Measurements from ENCODE around the gene AGTR1. TPM values are rescaled to one million over a fixed set of nuclear protein-coding genes. Genes with fewer than 3 reads are reported as not detected.
"Not testable (repeated sequence)": the region's sequence is repeated elsewhere in the genome, so short reads cannot be mapped to it uniquely, and the experiment has no call there.

AGTR1 gene
- total and polyA plus RNA-seq, 2 of the 13 experiments (the other 11 are each of a cell fraction or from before 2014, with no cell fraction given): 0.64 to 1.5 TPM

DNA sequence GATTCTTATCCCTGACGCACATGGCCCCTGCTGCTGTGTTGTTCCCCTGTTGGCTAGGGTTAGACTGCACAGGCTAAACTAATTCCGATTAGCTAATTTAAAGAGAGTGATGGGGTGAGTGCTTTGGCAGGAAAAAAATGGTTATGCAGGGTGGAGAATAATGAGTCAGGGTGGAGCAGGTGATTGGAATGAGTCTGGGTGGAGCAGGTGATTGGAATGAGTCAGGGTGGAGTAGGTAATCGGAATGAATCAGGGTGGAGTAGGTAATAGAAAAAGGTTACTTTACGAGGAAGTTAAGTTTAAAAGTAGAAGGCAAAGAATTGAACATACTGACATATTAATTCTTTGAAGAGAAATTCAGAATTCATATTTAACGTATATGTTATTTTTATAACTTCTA lies 55.7 kb downstream of the AGTR1 start:
- H3K4me3 ChIP-seq (replicated peaks in 1 of 3; ENCODE audit: insufficient read depth in 1 of 3, low read depth in 2 of 3, low read length in 3 of 3); H4K20me1 ChIP-seq (ENCODE audit: insufficient read depth, low read length); in situ Hi-C loops (cut with HindIII; ENCODE audit: extremely low pct_ligation_motif_present, low pct_unique_long_range_greater_than_20kb); H3K9ac ChIP-seq (ENCODE audit: insufficient read depth, low read depth, low read length); FAIRE-seq; H3K27ac ChIP-seq (ENCODE audit: extremely low read length, insufficient read depth, low read length); POLR2A ChIA-PET; H3K79me2 ChIP-seq (ENCODE audit: insufficient read depth, low read length); intact Hi-C loops (cut with micrococcal nuclease; ENCODE audit: unreplicated experiment); H2AFZ ChIP-seq (ENCODE audit: low read length); H3K27me3 ChIP-seq (ENCODE audit: control insufficient read depth in 1 of 2, insufficient read depth in 2 of 2, low read length in 2 of 2); DNase-seq (ENCODE audit: low spot score); H3K36me3 ChIP-seq (replicated peaks in 1 of 2; ENCODE audit: control insufficient read depth in 1 of 2, insufficient read depth in 2 of 2, low read length in 2 of 2); CTCF ChIA-PET (ENCODE audit: low intra/inter-chr PET ratio, low total read pairs); H3K9me3 ChIP-seq (ENCODE audit: low read length); ATAC-seq; H3K4me1 ChIP-seq (ENCODE audit: insufficient read depth, low read length); H3K4me2 ChIP-seq (ENCODE audit: low read depth, low read length); BruUV-seq (replicated peaks): not testable (repeated sequence)
- 52% methylated on average over 5 of the region's 5 CpGs for WGBS (ENCODE audit: low lambda C conversion rate)

GRCh38 chr3:148755570-148755969 lies 57.9 kb downstream of the AGTR1 start:
- FAIRE-seq: no peak
- H3K4me3 ChIP-seq (replicated peaks in 1 of 3; ENCODE audit: insufficient read depth in 1 of 3, low read depth in 2 of 3, low read length in 3 of 3): no peak overlapping the region
- TF ChIP-seq MAFF (IDR thresholded peaks at IDR 0.05; ENCODE audit: low read depth, low read length): peak; percentile 66
- TF ChIP-seq MAFK (conservative IDR thresholded peaks at IDR 0.05 in 1 of 2, IDR thresholded peaks at IDR 0.05 in 1 of 2; ENCODE audit: low read length in 2 of 2): peak; percentile 53 to 69
- TF ChIP-seq EZH2 (conservative IDR thresholded peaks at IDR 0.05; ENCODE audit: low read depth, low read length): no peak
- TF ChIP-seq NFE2L2 (IDR thresholded peaks at IDR 0.05; ENCODE audit: low read length): peak; percentile 68
- H3K4me2 ChIP-seq (ENCODE audit: low read depth, low read length): no peak overlapping the region
- no peaks in the 10 kb centered on the region for H3K36me3 ChIP-seq (replicated peaks in 1 of 2; ENCODE audit: control insufficient read depth in 1 of 2, insufficient read depth in 2 of 2, low read length in 2 of 2)
- H3K9me3 ChIP-seq (ENCODE audit: low read length): no peaks in the 10 kb centered on the region
- H3K27ac ChIP-seq (ENCODE audit: extremely low read length, insufficient read depth, low read length): no peak overlapping the region
- in situ Hi-C loops (cut with HindIII; ENCODE audit: extremely low pct_ligation_motif_present, low pct_unique_long_range_greater_than_20kb) (no loop called here), intact Hi-C loops (cut with micrococcal nuclease; ENCODE audit: unreplicated experiment) (no loop called here)
- BruUV-seq (replicated peaks): no TSS peak
- no peak overlapping the region for H2AFZ ChIP-seq (ENCODE audit: low read length)
- ATAC-seq: no peak
- no peaks in the 10 kb centered on the region for H4K20me1 ChIP-seq (ENCODE audit: insufficient read depth, low read length)
- ChIA-PET CTCF (ENCODE audit: low intra/inter-chr PET ratio, low total read pairs) (no interaction called here), POLR2A (no interaction called here)
- H3K79me2 ChIP-seq (ENCODE audit: insufficient read depth, low read length): no peaks in the 10 kb centered on the region
- H3K4me1 ChIP-seq (ENCODE audit: insufficient read depth, low read length): no peaks in the 10 kb centered on the region
- no peak for DNase-seq (ENCODE audit: low spot score)
- H3K9ac ChIP-seq (ENCODE audit: insufficient read depth, low read depth, low read length): no peak overlapping the region
- H3K27me3 ChIP-seq (ENCODE audit: control insufficient read depth in 1 of 2, insufficient read depth in 2 of 2, low read length in 2 of 2): no peaks in the 10 kb centered on the region
